ENCODE results near the gene HERC2.
"Not testable (repeated sequence)": the region's sequence is repeated elsewhere in the genome, so short reads cannot be mapped to it uniquely, and the experiment has no call there.

HERC2 gene

DNA sequence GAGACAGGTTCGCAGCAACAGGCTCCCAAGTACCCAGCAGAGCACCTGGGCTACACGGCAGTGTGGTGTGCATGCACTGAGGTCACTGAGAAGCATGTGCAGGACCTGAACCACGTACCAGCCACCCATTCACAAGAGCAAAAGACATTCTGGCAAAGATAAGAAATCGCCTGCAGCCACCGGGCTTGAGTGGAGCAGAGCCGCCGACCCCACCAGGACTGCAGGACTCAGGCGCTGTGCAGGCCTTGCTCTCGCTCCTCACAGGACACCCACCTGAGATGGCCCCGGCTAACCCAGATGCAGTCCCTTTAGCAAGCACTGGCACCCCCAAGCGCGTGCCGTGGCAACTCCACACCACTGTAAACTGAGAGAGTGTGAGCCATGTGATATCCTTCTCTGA is 190.6 kb downstream of the HERC2 start:
- DNase-seq (ENCODE audit: low read depth in 4 of 4, low spot score in 1 of 4) = no peak

DNA sequence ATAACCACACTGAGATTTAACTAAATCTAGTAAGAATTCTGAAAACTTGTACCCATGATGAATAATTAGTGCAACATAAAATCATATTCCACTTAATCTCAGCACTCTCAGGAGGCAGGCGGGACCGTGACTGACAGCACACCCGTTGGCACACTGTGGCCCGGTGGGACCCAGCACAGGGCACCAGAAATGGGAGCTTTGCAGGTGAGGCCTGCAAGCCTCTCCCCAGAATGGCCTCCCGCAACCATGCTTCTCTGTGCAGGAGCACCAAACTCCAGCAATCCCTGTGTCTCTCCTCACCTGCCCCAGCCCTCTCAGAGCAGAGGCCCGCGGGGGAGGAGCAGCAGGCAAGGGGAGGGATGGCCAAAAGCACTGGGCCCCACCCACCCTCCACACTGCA is 191.3 kb downstream of the HERC2 start:
- no peak for DNase-seq (ENCODE audit: low read depth in 4 of 4, low spot score in 1 of 4)

DNA sequence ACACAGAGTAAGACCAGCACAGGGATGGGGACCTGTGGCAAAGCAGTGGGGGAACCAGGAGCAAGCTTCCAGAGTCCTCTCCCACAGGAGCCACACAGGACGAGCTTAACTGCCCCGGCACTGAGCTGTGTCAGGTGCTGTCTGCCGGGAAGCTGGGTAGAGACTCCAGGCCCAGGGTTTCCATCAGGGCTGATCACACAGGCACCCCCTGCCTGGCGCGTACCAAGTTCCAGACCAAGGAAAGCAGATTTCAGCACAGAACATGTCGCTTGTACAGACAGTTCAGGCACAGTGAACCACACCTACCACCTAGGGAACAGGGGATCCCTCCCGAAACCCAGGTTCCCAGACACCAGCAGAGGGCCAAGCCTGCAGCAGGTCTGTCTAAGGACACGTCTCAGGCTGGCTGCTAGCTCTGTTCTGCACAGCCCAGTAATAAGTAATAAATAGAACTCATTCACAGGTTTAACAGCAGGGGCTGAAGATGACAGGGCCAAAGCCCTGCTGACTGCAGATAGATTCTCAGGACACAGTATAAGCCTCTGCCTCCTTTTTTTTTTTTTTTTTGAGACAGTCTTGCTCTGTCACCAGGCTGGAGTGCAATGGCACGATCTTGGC is 192.6 kb downstream of the HERC2 start:
- DNase-seq (ENCODE audit: low read depth in 4 of 4, low spot score in 1 of 4) = no peak

DNA sequence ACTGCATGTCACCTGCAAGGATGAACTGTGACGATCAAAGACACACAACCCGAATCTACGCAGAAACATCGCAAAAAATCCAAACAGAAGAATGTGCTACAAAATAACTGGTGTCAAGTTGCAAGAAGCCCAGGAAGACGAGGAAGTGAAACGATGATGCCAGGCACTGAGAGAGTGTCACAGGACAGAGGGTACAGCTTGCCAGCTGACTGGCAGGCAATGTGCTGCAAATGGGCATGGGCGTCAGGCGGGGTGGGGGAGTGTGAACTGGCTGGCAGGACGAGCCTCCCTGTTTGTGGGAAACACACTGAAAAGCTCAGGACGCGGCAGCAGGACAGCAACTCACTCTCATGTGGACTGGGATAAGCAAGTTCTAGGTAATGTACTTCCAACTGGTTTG is 193.9 kb downstream of the HERC2 start:
- DNase-seq (ENCODE audit: low read depth in 4 of 4, low spot score in 1 of 4) = no peak

DNA sequence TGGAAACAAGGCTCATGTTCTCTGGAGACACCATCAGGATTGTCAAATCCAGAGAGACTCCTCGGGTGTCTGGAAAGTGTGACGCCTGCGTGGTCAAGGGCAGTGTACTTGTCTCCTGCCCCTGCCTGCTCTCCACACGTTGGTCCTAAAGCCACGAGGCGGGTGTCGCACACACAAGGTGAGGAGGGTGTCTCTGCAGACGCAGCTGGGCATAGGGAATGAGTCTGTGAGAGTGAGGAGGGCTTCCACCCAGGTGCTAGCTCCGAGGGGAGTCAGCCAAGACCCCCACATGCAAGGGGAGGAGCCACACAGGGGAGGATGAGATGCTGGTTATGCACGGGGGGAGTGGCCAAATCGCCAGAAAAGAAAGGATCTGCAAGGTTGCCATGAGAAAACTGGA is 194.9 kb downstream of the HERC2 start:
- DNase-seq (ENCODE audit: low read depth in 4 of 4, low spot score in 1 of 4) = no peak

DNA sequence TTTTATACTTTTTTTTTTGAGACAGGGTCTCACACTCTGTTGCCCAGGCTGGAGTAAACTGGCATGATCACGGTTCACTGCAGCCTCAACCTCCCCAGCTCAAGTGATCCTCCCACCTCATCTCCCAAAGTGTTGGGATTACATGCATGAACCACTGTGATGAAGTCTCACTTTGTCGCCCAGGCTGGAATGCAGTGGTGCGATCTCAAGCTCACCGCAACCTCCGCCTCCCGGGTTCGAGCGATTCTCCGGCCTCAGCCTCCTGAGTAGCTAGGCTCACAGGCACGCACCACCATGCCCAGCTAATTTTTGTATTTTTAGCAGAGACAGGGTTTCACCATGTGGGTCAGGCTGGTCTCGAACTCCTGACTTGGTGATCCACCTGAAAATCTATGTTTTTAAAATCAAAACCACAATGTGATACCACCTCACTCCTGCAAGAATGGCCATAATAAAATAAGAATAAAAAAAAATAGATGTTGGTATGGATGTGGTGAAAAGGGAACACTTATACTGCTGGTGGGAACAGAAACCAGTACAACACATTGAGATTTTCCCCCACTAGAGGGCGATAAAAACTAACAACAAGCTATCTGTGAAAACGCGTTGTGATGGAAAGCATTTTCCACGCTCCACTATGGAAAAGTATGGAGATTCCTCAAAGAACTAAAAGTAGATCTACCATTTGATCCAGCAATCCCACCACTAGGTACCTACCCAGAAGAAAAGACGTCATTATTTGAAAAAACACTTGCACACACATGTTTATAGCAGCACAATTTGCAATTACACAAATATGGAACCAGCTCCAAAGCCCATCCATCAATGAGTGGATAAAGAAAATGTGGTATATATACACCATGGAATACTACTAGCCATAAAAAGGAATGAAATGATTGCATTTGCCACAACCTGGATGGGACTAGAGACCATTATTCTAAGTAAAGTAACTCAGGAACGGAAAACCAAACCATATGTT is 196.0 kb downstream of the HERC2 start:
- DNase-seq (ENCODE audit: low read depth in 4 of 4, low spot score in 1 of 4) = no peak

DNA sequence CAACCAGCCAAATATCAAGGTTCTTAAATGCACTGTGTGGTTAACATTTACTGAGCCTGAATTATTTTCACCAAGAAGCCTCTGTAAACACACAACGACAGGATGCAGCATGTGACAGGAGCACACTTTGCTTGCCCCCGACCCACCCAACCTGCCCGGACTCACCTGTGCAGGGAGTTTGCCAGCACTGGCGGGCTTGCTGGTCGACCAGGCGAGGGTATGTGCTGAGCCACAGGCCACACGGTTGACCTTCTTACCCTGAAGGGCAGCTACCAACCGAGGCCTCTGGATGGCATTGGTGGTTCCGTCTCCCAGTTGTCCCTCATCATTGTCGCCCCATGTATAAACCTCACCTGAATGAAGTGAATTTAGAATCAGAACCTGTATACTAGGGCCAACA is 197.1 kb downstream of the HERC2 start:
- no peak for DNase-seq (ENCODE audit: low read depth in 4 of 4, low spot score in 1 of 4)

DNA sequence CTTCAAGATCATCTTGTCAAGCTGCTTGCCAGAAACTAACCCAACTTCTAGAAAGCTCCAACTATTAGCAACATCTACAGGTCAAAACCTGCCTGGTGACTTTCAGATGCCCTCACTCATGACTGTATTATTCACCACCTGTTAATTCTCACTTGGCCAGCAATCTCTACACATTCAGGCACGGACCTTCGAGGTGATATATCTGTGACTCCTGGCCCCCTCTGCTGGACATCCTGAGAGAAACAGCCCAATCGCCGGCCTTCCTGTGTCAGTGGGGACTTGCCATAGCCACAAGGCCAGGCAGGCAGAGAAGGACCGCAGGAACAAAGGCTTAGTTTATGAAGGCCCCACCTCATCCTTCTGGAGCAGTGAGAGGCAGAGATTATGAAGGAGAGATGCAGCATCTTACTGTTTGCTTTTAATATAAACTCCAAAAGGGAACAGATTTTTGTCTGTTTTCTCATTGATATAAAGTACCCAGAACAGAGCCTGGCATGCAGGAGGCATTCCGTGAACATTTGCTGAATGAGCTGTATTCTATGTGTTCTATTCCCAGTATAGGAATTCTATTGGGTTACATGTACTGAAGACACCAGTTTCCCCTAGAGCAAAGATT is 198.5 kb downstream of the HERC2 start:
- peak in 1 of 4 experiments; percentile 37 for DNase-seq (ENCODE audit: low read depth in 4 of 4, low spot score in 1 of 4)

DNA sequence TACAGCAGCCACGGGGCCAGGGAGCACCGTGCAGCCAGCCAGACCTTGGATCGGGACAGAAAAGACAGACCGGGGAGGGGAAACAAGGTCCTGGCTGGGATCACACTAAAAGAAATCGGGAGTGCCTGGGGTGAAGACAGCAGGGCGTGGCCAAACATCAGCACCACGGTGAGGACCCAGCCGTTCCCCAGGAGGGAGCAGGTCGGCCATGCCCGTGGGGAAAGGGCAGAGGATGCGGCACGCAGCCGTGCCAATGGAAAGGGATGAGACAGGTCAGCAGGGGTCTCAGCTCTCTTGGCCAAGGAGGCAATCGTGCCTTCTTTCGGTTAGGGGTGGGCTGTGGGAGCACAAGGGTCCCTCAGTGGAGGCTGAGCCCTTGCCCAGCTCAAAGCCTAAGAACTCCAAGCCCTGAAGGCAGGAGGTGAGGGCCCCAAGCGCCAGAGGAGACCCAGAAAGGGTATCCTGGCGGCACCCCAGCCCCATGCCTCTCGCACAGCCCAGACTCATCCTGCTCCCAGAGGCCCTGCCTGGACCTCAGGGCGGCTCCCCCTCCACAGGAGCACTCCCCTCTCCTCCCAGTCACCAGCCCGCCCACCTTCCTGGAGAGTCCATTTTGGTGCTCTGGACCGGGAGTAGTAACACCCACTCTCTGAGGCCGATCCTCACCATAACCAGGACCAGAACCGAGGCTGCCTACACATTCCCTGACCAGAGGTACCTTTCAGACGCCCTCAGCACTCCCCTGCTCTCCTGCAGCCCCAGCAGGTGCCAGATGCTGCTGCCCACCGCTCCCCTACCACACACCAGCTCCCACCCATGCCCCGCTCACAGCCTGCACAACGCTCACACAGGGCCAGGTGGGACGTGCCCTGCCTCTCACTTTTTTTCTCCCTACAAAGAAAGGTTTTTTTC is 199.7 kb downstream of the HERC2 start:
- DNase-seq (ENCODE audit: low read depth in 4 of 4, low spot score in 1 of 4) = no peak

DNA sequence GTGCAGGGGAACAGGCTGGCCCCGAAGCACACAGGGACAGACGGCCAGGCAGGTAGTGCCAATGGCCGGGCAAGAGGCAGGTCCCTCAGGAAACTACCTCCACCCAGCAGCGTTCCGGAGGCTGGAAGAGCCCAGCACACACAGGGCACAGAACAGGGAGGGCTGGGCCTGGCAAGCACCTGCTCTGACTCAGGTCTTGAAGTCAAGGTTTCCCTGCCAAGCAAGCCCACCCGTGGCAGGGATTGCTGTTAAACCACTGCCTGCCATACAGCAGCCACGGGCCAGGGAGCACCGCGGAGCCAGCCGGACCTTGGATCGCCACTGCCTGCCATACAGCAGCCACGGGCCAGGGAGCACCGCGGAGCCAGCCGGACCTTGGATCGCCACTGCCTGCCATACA is 200.4 kb downstream of the HERC2 start:
- DNase-seq (ENCODE audit: low read depth in 4 of 4, low spot score in 1 of 4) = not testable (repeated sequence)

DNA sequence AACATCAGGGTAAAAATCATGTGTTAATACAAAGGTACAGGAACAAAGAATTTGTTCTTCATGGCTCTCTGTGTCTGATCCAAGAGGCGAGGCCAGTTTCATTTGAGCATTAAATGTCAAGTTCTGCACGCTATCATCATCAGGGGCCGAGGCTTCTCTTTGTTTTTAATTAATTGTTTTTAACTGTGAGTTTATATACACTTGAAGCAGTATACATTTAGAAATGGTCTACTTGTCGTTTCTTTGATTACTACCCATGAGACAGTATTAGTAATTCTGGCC is 201.7 kb downstream of the HERC2 start:
- no peak for DNase-seq (ENCODE audit: low read depth in 4 of 4, low spot score in 1 of 4)

DNA sequence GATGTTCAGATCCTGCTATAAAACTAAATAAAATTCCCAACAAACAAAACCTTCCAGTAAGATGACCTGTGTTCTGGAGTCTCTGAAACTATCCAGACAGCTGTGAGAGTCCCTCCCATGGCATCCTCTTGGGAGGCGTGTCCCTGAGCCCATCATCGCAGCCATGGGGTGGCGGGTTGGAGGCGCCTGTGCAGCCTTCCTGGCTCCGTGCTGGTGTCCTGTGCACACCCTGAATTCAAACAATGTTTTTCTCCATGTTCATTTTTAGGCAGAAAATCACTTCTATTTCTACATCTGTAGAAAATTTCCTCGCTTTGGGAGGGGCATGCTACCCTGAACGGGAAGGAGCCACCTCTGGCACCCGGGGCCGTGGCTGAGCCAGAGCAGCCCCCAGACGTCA is 203.4 kb downstream of the HERC2 start:
- DNase-seq (ENCODE audit: low read depth in 4 of 4, low spot score in 1 of 4) = no peak

DNA sequence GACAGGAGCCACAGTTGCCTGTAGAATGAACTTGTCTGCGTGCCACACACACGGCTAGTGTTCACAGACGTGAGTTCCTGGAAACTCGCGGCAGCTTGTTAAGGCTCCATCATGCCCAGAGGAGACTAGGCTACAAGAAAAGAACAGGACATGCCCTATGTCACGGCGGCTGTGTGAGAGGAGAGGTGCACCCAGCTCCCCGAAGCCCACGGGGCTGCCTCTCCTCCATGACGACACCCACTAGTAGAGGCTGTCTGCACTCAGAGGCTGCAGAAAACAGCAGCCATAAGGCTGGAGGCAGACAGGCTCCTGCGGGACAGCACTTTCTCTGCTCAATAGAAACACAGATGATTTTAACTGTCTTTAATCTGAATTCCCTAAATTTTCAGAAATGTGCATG is 203.9 kb downstream of the HERC2 start:
- no peak for DNase-seq (ENCODE audit: low read depth in 4 of 4, low spot score in 1 of 4)

DNA sequence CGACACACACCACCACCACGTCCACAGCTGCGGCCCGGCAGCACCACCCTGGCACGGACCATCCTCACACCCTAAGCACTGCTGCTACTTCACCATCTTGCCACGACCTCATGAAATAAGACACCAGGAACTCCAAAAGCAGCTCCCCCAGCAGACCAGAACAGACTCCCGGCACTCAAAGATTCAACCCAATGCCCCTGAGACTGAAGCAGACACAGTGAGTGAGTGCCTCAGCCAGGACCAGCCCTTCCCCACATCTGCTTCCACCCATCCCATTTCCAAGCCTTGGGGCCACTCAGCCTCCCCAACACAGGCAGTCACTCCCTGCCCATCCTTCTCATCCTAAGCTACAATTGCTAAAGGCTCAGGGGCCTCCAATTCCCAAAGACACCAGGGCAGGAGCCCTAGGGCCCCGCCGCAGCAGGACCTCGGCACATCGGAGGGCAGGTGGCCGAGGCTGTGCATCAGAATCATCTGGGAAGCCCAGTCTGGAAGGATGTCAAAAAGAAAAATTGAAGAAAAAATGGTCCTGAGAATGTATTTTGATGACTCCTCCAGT is 204.5 kb downstream of the HERC2 start:
- DNase-seq (ENCODE audit: low read depth in 4 of 4, low spot score in 1 of 4) = no peak

DNA sequence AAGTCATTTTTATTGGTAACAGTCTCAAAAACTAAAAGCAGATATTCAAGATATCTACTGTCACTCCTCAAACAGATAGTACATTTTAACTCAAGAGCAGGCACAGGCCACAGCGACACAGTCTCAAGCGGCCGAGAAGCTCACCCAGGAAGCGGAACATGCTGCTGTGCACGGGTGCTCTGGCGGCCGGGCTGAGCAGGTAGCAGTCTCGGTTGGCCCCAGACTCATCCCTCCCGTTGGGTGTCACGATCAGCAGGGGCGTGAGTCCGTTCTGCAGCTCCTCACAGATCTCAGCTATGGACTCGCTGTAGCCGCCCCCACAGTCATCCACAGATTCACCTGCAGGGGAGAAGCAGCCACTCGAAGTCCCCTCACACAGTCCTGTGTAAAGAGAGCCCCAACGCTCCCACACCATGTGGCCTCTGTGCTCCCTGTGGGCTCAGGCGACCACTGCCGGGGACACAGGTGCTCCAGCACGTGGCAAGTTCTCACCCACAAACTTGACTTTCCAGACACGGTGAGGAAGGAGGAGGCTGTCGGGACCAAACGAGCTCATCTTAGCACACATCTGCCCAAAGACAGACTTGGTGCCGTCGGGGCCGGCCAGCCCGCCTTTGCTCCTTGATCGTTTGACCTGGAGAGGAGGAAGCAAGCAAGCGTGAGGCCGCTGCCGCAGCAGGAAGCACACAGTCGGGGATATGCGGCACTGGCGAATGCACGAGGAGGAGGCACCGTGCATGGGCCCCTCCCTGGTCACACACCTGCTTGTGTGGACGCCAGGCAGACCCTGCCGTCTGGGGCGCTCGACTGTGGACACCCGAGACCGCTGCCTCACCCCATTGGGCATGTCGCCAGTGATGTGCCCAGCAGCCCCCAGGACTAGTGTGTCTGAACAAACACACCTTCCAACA is 205.2 kb downstream of the HERC2 start:
- DNase-seq (ENCODE audit: low read depth in 4 of 4, low spot score in 1 of 4) = no peak

DNA sequence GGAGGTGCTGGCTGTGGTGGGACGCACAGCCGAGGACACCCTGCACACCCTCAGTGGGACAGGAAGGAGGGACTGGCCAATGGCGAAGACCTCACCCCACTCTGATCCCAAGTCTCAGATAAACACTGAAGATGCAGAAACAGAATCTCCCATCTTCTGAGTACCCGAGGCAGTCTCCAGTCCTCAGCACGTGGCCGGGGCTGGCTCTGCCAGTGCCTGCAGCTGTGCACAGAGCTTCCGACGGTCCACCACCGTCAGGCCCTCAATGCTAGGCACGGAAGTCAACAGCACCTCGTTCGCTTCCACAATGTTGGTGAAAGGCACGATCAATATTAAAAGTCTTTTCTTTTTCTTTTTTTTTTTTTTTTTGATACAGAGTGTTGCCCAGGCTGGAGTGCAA is 206.1 kb downstream of the HERC2 start:
- DNase-seq (ENCODE audit: low read depth in 4 of 4, low spot score in 1 of 4) = no peak

DNA sequence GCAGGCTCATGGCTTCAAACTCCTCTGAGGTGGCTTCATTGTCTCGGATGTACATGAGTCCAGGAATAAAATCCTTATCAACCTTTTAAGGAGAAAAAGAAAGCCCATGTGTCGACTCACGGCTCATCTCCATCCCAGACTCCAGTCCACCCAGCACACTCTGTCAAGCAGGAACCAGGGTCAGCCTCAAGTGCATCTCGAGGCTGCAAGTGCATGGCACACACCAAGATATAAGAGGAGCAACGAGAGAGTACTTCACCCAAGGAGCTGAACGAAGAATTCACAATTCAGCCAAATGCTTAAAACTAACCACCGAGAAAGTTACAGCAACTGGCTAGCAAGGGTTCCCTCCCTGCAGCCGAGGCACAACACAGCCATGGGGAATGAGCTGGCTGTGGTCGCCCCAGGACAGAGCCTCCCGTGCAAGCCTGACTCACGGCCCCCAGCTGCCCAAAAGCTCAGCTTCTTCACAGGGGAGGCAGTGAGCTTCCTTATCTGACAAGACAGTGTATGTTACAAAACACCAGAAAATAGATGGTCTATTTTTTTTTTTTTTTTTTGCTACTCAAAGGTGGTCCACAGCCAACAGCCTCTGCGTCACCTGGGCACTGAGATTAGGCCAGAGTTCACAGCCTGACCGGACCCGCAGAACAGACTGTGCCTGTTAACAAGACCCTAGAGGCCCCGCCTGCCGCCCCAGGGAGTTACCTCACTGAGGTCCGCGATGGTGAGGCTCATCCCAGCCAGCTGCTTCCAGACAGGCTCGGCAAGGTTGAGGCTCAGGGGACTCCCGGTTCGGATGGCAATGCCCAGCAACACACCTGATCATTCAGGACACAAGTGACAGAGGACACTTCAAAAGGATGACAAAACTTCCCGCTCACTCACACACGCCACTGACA is 207.0 kb downstream of the HERC2 start:
- DNase-seq (ENCODE audit: low read depth in 4 of 4, low spot score in 1 of 4) = no peak

DNA sequence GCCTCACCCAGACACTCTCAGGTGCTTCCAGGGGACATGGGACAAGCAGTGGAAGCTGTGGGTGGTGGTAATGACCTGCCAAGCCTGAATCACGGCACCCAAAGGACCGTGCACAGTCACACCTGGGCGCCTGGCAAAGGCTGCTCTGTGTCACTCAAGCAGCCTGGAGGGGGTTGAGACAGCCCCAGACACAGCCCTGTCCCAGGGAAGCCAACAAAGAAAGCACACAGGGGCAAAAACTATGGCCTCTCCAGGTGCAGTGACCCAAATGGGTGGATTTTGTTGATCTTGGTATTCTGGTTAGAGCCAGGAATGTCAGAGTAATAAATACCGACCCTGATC is 207.9 kb downstream of the HERC2 start:
- DNase-seq (ENCODE audit: low read depth in 4 of 4, low spot score in 1 of 4) = no peak

Data from stimulated activated CD4-positive, alpha-beta T cell treated with anti-CD3 and anti-CD28 coated beads, Interleukin-1b, Interleukin-23, amount 100 ng/mL, for 24 hours (primary cell).